ENCODE results near the gene ZDHHC19. TPM values are rescaled to one million over a fixed set of nuclear protein-coding genes. Genes with fewer than 3 reads are reported as not detected.

The ZDHHC19 gene
- total RNA-seq = not detected

DNA sequence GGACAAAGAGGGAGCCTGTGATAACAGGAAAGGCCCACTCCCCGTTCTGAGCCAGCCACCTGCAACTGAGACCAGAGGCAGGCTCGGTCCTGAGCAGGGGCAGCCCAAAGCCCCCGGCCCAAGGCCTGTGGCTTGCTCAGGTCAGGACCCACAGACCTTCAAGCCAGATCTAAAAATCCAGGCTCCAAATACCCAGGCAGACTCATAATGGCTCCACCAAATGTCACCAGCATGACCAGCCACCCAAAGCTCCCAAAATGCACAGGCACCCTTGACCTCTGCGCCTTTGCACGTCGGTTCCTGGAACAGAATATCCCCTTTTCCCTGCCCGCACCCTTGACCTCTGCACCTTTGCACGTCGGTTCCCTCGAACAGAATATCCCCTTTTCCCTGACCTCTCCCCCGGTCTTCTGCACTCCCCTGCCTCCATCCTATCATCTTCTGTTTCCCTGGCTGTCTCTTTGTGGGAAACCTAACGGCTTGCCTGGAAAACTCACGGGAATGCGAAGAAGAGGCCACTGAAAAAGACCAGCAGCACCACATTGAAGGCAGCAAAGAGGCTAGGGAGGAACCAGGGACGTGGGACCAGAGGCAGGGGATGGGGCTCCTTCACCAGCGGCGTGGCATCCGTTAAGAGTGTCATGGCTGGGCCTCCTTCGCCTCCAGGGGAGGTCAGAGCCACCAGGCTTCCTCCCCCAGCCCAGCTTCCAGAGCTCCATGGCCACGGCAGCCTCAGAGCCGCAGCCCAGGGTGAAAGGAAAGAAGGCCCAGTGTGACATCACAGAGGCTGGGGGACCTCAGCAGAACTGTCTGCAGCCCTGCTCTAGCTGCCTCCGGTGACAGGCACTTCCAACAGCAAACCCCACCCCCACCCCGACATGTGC, at the start of gene ZDHHC19:
ZDHHC19 (minus strand) TSS at position 728 of the 884 bp plus-strand sequence; CDS start at position 643, 85 bp downstream.

GRCh38 chr3:196216089-196216564, 4.9 kb upstream of the ZDHHC19 start, which contains the start of gene SLC51A:
Gene SLC51A (plus strand): TSS chr3:196216534. CDS start chr3:196216713, 179 bp downstream.

Other genes with a start within 250 kb of the ZDHHC19 start
- 99.2 TPM for gene TFRC, start 129.3 kb downstream of the ZDHHC19 start, total RNA-seq
- gene SLC51A, start 5.1 kb upstream of the ZDHHC19 start, total RNA-seq = 0.77 TPM
- 48.7 TPM for gene PCYT1A, start 76.3 kb upstream of the ZDHHC19 start, total RNA-seq
- 14.8 TPM for gene DYNLT2B, start 106.8 kb upstream of the ZDHHC19 start, total RNA-seq
- not detected for gene TM4SF19, start 127.0 kb upstream of the ZDHHC19 start, total RNA-seq
- gene UBXN7, start 221.0 kb upstream of the ZDHHC19 start, total RNA-seq = 69.9 TPM

All from camera-type eye (tissue), 1 donor.